Activated T-helper 9 cell treated with anti-CD3 and anti-CD28 coated beads, Interleukin-2, amount 50 U/mL, for 16 hours (primary cell): ENCODE data around the gene PEX5L.

Experiments
- DNase-seq: peaks from one replicate; pipeline ENCODE4 v3.0.0-alpha.2; 2020; ENCODE audit warnings: low read depth

PEX5L gene

DNA sequence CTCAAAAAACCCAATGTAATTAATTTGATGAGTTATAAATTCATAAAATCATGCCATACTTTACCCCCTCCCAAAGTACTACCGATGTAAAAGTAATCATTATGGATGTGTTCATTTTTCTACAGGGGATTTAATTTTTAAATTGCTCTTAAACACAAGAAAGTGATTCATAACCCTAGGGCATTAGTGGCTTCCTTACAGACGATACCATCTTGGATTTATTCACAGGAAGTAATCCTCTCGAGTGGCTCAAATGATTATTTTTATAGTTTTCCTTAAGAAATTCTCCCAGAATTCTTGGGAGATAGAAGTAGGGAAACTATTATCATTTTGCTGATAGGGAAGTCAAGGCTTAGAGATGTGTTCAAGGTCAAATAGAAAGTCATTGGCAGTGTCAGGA lies 80.9 kb downstream of the PEX5L start:
- no peak for DNase-seq

DNA sequence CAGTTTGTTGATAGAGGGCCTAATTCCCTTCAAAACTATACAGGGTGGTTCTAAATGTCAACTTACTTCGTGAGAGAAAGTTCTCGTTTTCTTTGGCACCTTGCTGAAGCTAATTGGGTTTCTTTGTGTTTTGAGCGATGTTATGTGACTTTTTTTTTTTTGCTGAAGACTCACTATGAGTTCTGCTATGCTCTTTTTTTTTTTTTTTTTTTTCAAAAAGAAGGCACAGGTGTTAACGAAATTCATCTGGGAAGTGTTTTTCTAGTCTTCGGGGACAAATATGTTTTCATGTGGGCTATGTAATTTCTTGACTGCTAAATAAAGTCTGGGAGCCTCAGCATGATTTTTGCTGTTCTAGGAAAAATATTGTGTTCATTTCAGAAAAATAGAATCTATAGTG lies 81.5 kb downstream of the PEX5L start:
- no peak for DNase-seq

DNA sequence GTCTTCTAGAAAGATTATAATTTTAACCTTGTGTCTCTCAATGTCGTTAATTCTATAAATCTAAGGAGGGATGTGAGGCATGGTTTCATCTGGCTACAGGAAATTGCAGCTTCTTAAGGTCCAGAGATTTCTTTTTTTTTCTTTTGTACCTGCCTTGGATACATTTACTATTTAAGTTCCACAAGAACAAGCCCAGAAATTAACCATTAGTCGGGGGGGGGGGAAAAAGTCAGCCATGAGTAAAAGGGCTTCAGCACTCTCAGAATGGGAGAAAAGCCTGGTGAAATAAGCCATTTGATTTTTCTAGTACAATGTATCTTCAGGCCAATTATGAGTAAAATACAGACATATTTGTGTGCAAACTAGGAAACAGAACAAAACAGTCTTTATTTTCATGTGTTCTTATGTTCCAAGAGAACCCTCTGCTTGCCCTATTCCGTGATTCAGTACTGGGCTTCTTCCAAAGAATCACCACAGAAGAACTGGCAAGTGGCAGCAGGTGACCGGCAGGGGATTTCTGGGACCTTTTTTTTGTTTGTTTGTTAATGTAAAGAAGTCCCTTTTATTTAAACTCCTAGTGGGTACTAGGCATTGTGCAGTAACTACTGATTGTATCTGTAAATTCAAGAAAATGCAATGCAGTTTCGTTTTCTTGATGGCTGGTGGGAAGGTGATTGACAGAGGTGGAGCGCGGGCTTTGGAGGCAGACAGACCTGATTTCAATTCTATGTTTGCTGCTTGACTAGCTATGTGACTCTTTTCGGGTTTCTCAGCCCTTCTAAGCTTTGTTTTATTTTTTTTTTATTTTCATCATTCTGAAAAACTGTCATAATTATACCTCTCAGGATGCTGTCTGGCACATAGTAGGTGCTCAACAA lies 82.5 kb downstream of the PEX5L start:
- DNase-seq, result no peak

DNA sequence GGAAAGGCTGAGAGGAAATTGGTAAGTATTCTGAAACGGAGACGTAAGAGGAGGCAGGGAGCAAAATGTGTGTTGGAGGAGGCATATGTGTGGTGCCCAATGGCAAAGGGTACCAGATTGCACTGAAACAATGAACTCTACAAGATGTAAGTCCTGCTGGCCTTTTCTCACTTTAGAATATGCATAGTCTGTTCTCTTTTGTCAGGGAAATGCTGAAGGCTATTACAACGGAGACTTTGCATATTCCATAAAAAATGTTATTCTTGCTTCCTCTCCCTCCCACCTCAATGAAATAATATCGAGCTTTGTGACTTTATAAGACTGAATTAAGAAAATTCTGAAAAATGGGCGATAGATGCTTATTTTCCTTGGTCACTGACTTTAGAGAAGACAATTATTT lies 85.9 kb downstream of the PEX5L start:
- no peak for DNase-seq

DNA sequence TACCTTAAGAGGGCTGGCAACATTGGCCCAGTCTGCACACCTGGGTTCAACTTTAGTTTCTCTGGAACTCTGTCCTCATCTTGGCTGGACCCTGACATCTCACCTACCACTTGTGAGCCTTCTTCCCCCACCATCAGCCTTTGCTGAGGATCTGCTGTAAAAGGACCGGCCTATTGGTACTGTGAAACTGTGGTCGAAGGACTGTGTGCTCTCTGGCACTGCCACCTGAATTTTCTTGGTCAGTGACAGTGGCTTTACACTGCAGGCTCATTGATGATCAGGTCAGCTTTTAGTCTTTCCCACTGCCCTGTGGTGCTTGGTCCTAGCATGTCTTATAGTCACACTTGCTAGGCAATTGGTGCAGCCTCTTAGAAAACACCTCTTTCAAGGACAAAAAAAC lies 86.9 kb downstream of the PEX5L start:
- no peak for DNase-seq

DNA sequence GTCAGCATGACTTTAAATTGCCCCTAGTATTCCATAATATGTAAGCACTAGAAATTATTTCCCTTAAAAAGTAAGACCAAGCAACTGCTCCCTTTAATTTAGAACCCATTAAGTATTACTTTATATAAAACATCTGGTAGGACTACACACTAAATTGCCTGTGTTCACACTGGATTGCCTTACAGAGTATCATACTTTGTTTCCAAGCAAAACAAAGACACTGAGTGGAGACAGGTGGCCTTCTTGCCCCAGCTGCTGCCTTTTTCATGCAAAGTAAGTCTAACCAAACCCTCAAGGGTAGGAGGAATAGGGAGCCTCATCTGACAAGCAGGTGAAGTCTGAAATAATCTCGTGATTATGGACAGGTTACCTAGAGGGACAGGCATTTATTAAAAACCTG lies 87.3 kb downstream of the PEX5L start:
- DNase-seq, result no peak

DNA sequence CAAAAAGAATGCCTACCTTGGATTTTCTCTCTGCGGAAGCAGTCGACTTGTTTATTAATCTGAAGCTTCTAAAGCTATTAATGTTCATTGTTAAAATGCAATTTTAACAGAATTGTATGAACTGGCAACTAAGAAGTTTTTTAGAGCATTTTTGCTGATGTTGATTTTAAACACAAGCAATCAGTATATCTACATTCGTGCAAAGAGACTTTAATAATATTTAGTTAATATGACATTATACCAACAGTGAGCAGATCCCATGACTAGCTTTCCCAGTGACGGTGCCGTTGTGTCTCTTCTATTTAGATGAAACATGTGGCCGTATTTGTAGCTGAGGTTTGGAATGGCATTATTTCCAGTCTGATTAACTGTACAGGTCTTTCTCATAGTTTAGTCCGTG lies 88.0 kb downstream of the PEX5L start:
- no peak for DNase-seq

DNA sequence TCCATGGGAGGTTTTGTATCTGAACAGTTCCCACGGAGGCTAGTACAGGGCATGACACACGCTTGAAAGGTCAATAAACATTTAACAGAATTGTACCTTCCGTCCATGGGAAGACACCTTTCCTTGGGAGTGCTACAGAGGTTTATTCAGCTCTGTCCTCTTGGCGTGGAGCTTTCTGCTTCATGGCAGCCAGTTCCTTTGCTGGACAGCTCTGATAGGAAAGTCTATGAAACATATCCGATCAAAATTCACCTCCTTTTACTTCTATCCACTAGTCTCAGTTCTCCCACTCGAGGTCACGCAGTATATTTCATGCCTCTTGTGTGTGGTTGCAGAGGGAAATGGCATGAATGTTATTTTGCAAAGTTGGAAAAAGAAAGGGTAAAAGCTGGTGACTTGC lies 91.2 kb downstream of the PEX5L start:
- DNase-seq, result no peak

DNA sequence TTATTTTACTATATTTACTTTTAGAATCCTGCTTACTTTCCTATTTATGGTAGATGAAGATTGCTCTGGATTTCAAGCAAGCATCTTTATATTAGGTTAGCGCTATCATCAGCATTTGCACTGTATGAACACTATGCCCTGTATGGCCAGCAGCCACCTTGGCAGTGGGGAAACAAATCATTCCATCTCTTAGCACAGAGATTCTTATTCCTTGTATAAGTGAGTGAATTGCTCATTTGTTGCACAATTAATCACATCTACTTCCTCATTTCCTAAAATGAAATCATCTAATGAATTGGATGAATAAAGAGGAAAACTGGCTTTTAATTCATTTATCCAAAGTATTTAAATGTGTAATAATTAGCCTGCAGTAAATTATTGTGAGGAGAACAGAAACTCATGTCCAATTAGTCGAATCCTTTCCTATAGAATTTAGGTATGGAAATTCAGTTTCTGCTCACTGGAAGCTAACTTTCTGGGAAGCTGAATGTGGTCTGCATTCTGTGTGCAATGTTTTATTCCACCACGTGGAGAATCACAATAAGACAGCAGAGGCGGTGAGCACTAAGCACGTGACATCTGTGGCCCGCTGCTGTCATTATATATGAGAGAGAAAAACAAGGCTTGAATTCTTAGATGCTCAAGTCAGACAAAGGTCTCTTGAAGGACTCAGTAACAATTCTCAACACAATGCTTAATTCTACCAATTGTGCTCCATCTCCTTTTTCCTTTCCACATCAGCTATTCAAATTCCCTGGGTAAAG lies 93.4 kb downstream of the PEX5L start:
- no peak for DNase-seq

DNA sequence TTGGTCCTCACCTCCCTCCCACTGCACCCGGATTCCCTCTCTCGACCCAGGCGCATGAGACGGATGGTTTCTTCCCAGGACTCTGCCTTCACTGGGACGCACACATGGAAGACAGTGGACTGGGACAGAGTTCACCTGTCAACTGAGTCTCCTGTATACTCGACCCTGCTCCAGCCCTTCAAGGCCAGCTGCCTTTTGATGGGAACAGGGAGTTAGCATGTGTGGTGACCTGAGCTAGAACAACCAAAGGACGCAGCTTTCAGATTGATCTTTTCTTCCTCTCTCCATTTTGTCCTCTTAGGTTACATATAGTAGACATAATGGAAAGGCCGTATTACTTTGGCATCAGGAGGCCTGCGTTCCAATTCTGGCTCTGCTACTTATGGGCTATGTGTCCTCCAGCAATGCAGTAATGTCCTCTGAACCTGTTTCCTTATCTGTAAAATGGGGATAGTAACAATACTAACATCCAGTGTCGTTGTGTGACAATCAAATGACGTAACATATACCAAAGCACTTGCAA lies 94.1 kb downstream of the PEX5L start:
- no peak for DNase-seq

DNA sequence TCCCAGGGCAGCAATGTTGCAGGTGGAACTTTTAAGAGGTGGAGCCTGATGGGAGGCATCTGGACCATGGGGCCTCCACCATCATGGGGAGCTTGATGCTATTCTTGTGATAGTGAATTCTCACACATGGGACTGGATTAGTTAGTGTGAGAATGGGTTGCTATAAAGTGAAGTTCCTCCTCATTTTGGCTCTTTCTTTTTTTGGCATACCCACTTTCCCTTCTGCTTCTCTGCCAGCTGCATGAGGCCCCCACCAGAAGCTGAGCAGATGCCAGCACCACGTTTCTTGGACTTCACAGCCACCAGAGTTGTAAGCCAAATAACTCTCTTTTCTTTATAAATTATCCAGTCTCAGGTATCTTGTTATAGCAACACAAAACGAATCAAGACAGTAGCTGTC lies 101.0 kb downstream of the PEX5L start:
- no peak for DNase-seq

DNA sequence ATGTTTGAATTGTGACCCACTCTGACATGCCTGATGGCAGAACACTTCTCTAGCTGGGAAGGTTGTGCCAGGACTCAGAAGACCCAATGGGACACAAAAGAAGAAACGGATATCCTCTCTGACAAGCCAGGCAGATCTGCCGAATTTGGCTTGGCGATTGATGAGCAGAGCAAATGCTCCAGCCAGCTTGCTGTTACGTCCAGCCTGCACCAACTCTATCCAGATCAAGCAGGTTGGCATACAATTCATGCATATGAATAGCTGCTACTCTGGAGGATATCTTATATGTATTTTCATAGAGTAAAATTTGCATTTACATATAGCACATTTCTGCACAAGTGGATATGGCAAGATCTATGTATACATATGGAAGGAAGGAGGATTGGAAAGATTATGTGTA lies 102.8 kb downstream of the PEX5L start:
- DNase-seq, result no peak

DNA sequence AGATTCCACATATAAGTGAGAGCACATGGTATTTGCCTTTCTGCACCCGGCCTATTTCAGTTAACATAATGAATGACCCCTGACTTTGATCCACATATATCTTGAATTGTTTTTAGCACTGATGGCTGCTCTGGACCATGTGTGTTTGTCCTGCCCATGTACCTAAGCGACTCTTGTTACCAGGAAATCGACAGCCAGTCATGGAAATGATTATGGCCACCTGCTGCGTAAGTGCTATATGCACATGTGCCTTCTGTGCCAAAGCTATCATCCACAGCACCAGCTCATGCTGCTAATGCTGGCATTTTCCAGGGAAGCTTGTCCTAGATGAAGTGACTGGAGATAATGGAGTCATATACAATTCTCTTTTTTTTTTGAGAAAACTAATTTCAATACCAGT lies 103.7 kb downstream of the PEX5L start:
- no peak for DNase-seq

DNA sequence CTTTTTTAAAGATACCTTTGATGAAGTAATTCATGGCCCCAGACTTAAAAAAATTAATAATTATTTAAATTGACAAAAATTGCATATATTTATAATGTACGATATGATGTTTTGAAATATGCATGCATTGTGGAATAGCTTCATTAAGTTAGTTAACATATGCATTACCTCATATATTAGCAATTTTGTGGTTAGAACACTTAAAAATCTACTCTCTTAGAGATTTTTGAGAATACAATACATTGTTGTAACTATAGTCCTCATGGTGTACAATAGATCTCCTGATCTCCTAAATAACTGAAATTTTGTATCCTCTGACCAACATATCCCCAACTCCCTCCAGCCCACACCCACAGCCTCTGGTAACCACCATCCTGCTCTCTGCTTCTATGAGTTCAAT lies 104.1 kb downstream of the PEX5L start:
- DNase-seq, result no peak

DNA sequence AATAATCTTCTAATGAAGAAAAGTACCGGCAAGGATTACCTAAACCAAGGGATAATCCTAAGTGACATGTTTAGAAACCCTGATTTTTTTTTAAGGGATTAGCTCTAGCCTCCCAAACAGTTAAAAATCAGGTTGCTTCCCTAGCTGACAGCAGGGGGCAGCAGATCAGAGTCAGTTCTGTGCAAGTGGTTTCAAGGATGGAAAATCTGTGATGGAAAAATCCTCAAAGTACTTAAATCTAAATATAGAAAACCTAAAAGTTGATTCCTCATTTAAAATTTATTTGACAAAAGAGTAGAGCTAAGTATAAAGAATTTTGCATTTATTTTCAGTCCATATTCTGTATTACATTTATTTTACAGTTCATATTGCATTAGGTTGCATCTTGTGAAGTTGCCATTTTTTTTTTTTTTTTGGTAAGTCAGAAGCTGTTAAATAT lies 107.6 kb downstream of the PEX5L start:
- DNase-seq, result no peak

DNA sequence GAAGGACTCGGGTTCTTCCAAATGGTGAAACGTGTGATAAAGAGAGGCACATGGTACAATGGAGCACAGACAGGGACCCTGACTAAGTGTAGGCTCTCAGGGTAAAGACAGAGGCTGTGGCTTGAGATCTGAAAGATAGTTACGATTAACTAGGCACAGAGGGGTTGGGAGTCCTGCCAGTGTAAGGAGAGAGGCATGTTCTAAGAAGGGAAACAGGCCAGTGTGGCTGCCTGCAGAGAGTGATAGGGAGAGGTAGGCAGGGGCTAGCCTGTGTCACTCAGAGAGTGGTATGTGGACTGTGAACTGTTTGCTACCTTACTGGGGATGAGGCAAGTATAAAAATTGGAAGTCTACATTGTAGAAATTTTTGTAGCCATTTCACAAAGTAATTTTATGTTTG lies 109.5 kb downstream of the PEX5L start:
- no peak for DNase-seq

DNA sequence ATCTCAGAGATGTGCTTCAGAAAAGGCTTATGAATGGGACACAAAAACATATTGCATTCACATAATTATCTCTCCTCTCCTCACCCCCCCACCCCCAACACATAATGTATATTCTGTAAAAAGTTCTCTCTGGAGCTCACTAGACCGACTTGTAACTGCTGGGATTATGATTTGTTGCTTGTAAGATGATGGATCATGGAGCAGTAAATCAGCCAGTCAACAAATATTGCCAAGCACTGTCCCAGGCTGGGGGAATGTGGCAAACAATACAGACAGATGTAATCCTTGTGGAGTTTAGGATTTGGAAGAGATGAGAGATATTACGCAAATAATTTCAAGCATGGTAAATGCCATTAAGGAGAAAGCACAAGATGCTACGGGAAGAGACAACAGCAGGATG lies 114.8 kb downstream of the PEX5L start:
- DNase-seq, result no peak

DNA sequence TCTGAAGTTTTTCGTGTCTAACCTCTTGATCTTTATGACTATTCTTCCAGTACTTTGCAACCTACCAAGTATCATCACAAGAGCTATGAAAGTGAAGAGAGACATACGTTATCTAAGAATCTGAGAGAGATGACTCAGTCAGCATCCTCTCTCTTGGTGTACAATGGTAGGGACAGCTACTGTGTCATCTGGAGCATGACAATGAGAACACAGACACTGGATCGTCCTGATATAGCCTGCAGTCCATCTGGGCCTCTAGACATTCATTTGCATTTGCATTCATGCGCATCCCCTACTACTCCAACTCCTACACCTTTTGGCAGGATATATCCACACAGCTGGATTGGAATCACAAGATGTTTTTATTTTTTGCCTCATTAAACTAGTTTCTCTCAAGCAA lies 115.2 kb downstream of the PEX5L start:
- DNase-seq, result no peak

DNA sequence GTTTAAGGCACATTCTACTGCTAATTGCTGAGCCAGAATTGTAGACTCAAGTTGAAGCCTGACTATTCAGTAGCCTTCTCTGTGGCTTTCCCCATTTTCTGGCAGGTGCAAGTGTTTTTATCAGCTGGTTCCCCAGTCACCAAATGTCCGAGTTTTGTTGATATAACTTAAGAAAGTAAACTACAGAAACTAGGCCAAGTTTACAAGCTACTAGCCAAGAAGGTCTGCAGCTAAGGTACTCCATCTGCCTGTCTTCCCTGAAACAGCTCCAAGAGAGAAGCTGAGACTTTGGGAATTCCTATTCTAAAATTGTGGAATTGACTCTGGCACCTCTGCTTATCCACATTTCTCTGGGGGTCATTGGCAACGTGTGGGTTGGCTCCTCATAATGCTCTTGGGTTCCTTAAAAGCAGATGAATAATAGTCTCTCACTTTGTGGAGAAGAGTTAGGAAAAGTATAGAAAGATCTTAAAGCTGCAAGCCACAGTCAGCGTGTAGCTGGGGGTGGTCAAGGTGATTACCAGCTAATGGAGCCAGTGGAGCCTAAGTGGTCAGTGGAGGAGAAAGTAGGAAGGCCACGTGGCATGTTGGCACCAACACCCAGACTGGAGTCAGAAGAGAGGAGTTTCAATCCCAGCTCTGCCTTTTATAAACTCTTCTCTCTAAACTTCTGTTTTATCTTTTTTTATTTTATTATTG lies 128.8 kb downstream of the PEX5L start:
- no peak for DNase-seq

DNA sequence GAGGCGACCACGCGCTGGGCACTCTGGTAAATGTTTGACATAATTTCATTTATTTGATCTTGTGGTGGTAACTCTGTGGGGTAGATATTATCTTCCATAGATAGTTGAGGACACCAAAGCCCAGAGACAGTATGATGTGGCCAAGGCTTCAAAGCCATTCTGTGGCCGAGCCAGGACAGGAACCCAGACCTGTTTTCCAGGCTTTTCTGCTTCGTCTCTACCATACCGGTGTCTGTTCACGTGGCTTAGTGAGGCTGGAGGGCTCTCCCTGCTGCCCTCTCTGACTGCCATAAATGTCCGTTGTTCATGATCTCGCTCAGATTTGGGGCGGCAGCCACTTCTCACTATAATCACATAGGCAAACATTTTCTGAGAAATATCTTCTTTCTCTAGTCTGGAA lies 134.7 kb downstream of the PEX5L start:
- no peak for DNase-seq

DNA sequence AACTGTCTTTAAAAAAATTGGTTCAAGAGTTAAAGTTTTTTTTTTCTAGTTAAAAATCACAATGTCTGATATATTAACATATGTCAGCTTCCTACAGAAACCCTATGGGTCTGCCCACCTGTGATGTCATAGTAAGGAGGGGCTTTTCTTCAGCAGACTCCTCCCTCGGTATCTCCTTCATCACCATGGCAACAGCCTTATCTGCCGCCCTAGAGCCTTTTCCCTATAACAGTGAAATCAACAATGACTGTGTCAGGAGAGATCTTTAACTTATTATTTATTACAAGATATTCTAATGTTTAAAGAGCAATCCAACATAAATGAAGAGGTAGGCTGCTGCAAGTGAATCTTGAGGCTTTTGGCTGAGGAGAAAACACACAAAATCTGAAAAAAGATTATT lies 138.7 kb downstream of the PEX5L start:
- no peak for DNase-seq

DNA sequence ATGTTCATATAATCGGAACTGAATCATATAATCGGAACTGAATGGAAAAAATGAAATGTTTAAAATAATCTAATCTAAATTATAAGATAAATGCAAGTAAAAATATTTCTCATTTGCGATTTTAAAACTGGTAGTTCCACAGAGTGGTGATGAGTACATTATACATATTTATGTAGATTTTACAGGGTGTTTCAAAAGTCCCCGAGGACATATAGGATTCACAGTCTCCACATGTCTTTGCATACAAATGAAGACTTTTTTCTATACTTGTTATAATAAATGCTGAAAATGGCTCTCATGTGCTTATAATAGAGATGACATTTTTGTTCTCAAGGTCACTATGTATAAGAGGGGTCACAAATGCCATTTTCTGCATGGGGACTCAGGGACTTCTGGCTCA lies 139.5 kb downstream of the PEX5L start:
- DNase-seq, result no peak

DNA sequence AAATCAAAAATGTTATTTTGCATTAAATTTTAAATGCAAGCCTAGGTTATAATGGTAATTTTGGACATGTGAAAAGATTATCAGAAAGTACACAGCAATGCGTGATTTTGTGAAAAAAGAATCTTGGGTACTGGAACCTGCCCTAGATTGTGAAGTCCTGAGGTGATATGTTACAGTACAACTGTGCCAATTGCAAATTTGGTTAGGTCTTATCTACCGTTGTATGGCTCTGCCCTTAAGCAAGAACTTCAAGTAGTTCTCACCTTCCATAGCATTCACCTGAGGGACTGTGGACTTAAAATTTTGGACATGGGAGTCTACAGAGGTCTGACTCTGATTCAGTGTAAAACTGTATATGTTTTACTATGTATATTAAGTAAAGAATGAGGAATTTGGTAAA lies 140.2 kb downstream of the PEX5L start:
- no peak for DNase-seq
